HCEC 1CT (cell line): Measurements from ENCODE around the gene MIEF1.

ENCODE experiments used
- DNase-seq: peaks from one replicate; pipeline ENCODE4 v3.0.0-alpha.2; 2017

Gene MIEF1

DNA sequence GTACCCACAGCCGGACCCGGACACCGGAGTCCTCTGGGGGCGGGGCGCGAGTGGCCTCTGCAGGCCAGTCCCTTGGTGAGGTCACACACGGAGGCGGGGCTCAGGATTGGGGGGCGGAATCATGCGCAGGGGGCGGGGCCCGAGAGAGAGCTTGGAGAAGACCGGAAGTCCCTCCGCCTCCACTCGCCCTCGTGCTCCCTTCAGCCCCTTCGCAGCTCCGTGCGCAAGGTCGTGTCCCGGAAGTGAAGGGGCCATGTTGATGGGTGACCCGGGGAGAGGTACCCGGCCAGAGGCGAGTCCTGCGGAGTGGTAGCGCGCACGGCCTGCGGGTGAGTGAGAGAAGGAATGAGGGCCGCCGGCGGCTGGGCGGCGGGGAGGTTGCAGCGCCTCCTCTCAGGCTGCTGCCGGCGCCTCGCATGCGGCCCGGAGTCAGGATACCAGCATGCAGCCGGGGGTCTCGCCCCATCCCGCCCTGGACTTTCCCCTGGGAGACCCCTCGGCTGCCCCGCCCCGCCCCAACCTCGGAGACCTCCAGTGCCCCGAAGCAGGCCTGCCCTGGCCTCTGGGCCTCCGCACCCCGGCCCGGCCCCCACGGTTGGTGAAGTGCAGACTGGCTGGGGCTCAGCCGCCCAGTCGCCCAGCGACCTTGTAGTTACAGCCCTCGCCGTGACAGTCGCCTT is at the start of gene MIEF1:
Gene MIEF1, plus strand, starts transcription at position 182 of the 680 bp plus-strand sequence. CDS start 9,005 bp downstream, outside the sequence.
- DNase-seq: peak; percentile 100

DNA sequence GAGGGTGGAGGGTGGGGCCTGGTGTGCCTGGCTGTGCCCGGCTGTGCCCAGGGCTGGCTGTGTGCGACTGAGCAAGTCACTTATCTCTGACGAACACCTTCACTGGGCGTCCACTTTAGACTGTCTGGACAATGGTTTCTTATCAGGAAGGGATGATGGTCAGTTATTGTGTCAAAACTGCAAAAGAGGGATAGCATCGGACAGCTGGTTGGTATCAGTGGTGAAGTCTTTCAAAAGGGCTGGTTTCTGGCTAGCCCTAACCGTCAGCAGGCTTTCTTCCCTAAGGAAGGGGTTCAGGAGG is 49.4 kb upstream of the MIEF1 start:
- DNase-seq: no peak

DNA sequence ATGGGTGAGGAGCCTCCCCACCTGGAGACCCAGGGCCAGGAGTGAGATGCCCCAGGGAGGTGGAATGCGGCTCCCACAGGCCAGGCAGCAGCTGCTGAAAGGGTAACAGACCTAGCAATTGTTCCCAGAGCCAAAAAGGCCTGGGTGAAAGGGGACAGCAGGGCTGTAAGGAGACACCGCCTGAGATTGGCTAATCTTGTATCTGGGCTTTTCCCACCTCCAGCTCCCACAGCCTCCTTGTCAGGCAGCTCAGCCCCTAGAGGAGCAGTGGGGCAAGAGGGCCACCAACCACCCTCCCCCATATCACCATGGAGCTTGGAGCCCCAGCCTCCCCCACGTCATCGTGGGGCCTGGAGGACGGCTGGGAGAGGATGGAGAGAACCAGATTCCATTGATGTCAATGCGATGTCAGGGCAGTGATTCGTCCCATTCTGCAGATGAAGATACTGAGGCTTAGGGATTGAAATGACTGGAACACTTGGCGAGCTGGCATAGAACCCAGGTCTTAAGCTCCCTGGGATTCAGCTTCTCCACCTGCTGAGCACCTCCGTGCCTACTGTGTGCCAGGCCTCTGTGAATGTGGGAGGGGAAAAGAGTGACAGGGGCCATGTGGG is 48.2 kb upstream of the MIEF1 start:
- no peak for DNase-seq

DNA sequence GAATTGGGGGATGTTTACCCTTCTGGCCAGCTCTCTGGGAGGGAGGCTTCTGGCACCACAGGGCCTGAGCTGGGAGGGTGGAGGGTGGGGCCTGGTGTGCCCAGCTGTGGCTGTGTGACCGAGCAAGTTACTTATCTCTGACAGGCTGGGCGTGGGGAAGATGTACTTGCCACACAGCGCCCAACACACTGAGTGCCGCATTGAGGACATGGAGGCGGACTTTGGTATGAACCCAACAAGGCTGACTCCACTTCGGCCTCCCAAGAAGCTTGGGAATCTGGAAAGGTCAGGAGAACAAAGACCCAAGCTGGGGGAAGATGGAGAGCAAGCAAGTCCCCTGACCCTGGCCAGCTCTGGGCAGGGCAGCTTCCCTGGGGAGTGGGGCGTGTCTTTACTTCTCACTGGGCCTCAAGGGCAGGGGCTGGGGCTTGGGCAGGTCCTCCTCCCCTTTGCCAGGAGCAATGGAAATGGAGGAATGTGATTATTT is 47.7 kb upstream of the MIEF1 start:
- DNase-seq: no peak

DNA sequence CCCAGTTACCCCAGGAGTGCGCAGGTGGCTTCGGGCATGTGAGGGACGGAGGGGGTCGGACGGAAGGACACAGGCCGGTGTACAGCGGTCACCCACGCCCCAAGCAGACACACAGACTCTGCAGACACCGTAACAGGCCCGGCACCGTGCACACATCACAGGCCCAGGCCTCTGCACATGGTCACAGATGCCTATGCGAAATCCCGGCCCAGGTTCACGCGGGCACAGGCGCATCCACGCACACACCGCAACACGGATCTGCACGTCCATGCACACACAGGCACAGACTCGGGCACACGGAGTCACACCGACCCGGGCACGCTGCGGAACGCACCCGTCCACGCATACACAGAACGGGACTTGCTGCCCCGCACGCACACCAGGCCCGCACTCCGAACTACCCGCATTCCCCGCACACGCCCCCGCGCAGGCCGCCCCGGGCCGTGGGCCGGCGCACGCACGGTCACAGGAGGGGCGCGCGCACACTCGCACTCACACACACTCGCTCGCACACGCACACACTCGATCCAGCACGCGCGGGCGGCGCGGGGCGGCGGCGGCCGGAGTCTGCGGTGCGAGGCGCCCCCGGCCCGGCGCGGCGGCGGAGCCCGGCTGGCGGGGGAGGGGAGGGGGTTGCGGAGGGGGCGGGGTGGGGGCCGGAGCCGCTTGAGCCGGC is 45.4 kb upstream of the MIEF1 start, which contains the start of gene MGAT3:
Gene MGAT3, plus strand, starts transcription at position 491 of the 676 bp plus-strand sequence. CDS start 30,336 bp downstream, outside the sequence.
- DNase-seq: no peak

DNA sequence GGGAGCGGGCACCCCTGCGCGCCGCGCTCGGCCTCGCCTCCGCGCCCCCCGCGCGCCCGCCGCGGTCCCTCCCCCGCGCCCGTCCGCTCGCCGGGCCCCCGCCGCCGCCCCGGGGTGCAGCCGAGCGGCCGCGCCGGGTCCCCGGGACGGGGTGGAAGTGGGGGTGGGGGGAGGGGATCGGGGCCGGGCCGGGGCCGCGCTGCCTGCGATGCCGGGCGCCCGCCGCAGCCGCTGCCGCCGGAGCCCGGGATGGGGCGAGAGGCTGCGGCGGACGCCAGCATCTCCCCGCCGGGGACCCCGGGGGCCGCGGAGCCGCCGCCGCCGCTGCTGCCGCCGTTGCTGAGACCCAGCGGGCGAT is 44.9 kb upstream of the MIEF1 start:
- DNase-seq: no peak

DNA sequence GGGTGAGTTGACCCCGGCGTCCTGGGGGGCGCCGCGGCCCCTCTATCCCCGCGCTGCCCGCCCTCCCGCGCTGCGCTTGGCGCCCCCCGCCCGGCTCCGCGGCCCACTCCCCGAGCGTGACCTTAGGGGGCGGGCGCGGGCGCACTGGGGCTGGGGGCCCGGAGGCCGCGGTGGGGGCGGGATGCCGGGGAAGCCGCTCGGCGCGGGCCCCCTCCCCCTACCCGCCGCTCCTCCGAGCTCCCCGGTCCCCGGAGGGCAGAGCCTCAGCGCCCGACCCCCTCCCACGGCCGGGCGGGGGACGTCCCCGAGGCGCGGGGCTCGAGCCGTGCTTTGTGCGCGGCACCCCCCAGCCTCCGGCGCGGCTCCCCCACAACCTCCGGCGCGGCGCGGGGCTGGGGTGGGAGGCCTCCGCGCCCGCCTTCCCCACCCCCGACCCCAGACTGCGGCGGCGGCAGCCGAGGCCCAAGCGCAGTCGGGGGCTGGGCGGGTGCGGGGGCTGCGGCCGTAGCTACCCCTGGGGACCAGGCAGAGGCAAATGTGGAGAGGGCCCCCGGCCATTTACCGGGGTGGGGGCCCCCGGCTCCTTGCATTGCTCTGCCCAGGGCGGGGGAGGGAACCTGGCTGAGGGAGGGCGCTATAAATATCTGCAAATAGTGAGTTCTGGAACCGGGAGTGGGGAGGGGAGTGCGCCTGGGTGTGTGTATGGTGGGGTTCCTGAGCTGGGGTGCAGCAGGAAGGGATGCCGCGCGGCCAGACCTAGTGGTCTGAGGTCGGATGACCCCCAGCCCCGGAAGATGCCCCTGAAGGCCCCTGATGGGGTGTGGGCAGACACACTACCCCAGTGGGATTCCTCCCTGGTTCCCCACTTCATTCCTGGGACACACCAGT is 44.3 kb upstream of the MIEF1 start:
- no peak for DNase-seq

DNA sequence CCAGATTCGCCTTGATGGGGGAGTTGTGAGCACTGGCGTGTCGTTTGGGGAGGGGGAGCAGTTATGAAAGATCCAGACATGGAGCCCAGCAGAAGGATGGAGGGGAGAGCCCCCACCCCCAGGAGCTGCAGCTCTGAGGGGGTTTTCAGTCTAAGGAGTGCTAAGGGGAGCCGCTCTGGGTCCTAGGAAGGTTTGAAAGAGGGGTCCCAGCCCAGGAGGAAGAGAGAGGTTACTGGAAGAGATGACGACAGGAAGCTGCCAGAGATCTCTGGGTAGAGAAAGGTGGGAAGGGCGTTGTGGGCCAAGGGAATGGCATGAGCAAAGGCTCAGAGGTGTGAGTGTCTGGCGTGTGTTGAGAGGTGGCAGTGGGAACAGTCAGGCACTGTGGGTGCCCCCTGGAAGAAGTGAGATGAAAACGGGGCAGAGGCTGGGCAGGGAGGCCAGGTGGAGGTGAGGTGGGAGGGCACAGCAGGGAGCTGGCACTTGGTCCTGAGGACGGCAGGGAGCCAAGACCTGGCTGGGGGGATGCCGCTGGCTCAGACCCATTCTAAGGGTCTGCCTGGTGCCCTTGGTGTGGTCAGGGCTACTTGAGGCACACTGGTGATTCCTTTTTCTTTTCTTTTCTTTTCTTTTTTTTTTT is 43.5 kb upstream of the MIEF1 start:
- no peak for DNase-seq

DNA sequence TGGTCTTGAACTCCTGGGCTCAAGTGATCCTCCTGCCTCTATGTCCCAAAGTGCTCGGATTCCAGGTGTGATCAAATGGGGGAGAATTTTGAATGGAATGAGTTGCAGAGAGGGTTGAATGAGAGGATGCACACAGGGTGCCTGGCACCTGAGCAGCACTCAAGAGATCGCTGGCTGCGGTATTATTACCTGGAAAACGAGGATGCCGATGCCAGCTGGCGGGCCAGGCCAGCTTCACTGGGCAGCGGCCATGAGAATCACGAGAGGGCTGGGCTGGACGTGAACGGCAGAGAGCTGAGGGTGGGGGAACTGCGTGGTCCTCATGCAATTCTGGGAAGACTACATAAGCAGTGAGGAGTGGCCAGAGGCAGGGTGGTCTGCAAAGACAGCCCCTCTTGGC is 42.4 kb upstream of the MIEF1 start:
- no peak for DNase-seq

DNA sequence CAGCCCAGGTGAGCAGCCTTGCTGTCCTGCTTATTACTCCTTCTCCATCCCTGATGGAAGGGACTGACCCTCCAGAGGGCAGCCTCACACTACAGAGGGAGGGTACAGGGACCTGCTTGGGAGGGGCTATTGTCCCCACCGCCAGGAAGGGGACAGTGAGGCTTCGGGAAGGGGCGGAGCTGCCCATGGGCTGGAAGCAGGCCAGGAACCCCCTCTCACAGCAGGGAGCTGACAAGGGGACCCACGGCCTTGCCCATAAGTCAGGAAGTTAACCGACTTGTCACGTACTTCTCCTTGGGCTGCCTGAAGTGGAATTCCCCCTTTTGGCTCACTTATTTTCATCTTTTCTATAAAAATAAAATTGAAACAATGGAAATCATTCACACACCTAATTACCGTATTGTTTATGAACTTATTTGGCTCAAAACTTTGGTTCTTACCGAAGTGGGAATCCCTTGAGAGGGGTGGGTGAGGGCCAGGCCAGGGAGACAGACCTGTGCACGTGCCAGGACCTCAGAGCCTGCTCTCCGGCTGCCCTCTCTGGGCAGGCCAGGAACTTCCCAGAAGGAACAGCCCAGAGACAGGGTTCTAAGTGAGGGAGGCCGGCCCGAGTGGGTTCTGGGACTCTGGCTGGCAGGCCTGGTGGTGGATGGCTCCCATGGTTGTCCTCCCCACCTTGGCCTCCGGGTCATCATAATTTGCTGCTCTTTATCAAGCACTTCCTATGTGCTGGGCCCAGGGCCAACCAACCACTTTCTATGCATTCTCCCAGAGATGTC is 39.5 kb upstream of the MIEF1 start:
- DNase-seq: no peak

DNA sequence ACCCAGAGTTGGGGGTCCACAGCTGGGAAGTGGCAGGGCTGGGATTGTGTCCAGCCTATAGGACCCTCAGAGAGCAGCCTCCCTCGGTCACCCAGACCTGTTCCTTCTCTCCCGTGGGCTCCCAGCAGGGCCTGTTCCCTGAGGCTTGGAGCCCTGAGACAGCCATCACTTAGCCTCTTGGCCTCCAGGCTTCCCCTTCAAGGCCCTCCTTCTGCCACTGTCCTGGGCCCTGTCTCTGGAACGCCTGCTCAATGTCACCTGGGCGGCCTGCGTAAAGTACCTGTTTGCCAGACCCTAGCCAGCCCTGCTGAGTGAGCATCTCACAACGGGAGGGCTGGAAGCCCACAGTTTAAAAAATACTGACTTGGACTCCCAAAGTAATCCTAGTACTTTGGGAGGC is 38.8 kb upstream of the MIEF1 start:
- DNase-seq: no peak

DNA sequence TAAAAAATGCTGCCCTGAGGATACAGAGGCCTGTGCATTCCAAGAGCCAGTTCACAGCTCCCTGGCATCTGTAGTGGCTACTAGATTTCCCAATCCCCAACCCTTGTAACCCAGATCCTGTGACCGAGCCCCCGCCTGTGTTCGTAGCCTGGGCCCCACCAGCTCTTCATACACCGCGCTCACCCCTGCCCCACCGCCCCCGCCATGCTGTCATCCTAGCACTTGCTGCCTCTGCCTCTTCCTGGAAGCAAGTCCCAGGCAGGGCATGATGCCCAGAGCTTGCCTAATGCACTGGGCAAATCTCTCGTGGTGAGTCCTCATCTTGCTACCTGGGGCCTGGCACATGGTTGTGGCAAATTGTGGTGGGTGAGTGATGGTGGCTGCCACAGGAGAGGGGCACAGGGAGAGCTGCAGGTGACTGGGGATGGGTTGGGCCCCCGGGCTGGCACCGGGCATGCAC is 38.1 kb upstream of the MIEF1 start:
- DNase-seq: no peak

DNA sequence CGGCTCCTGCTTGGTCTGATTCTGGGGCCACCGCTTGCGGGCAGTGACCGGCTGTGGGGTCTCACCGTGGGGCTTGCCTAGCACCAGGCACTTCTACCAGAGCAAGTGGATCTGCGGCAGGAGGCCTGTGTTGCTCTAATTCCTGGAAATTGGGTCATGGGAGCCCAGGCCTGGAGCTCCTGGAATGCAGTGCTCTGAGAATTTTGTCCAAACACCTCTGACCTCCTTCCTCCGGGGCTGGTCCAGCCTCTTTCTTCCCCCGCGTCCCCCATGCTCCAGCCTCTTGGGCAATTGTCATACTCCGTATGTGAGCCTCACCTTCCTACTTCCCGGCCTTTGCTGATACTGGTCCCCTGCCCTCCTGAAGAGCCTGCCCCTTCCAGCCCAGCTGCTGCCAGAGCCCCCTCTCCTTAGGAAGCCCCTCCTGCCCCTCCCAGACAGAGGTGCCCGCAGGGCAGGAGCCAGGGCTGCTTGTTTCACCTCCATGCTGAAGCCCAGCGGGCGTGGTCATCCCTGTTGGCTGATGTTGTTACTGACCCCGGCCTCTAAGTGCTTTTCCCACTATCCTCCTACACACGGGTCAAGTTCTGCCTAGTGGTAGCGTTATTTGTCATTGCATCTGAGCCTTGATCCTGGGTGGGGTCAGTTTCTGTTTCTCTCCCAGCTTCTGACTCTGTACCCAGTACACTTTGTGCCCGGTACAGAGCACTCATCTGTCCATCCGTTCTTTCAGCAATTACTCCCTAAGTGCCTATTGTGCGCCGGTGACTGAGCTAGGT is 35.7 kb upstream of the MIEF1 start:
- DNase-seq: no peak

DNA sequence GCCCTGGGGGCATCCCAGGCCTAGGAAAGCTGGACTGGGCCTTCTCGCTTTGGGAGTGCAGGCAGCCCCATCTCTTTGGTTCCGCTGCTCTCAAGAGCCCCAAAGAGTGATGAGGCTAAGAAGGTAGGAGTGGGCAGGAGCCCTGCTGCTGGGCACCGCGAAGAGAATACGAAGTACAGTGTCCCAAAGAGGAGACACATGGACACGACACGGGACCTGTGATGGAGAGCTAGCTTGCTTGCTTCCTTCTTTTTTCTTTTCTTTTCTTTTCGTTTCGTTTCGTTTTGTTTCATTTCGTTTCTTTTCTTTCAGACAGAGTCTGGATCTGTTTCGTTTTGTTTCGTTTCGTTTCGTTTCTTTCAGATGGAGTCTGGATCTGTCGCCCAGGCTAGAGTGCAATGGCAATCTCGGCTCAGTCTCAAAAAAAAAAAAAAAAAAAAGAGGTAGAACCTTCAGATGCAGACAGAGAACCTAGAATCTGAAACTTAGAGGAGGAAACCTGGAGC is 34.6 kb upstream of the MIEF1 start:
- no peak for DNase-seq

DNA sequence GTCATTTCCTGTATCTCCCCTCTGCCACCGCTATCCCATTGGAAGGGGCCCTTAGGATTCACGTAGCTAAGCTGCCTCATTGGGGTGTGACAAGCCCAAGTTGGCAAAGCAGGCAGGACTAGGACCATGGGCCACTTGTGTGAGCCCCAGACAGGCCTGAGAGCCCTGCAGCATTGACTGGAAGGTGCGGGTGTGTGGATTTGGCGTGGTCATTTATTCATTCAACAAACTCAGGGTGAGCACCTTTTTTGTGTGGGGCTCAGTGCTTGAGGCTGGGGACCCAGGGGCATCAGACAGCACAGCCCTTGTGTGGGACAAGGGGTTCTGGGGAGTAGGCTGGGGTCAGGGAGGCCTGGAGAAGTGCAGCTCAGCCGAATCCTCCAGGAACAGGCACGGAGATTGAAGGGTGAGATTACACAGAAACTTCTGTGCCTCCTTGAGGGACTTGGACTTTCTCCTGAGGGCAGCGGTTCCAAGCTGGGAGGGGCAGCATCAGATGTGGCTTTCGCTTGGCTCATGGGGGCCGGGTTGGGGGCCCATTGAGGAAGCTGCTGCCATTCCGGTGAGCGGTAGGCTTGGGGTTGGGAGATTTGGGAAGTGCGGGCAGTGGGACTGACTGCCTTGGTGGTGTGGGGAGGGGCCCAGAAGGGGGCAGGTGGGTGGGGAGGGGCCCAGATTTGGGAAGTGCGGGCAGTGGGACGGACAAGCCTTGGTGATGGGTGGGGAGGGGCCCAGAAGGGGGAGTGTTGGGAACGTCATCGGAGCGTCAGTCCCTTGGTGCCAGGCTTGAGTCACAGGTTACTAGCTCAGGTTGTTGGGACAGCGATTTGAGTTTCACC is 33.4 kb upstream of the MIEF1 start:
- DNase-seq: no peak

DNA sequence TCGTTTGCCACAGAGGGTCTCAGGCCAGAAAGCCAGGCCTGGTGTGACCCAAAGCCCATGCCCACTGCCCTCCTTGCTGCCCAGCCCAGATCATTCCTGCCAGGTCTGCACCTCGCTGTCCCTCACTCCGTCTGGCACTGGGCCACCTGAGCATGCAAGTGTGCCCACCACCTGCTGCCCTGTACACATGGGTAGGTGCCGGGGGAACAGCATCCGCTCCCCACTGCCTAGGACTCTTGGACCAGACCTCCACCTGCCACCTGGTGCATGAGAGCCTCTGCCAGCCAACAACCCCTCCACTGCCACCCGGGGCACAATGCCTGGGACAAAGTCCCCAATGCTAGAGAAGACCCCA is 32.8 kb upstream of the MIEF1 start:
- no peak for DNase-seq

DNA sequence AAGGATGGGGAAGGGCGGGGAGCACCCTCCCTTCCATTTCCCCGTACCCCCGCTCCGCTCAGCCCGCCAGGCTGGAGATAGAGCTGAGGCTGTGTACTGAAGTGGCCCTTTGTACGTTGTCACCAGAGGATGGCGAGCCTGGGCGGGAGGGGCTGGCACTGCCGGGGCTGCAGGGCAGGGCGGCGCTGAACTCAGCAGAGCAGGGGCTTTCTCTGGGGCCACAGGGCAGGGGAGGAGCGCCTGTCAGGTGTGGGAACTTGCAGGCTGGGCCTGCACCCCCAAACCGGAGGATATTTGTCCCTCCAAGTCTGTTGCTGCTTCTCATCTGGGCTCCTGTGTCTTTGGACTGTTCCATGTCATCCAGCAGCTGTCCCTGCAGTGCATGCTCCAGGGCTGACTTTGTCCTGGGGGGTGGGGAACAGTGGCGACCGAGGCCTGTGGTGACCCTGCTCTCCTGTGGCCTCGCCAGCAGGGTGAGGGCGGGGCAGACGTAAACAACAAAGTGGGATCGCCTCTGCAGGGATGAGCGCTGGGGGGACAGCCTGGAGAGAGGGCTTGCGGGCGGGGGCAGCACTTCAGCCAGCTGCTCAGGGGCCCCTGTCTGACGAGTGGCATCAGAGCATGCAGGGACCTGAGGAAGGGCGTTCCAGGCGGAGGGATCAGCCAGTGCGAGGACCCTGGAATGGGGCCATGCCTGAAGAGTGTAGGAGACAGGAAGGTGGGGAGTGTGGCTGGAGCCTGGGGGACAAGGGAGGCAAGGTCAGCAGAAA is 32.2 kb upstream of the MIEF1 start:
- no peak for DNase-seq

DNA sequence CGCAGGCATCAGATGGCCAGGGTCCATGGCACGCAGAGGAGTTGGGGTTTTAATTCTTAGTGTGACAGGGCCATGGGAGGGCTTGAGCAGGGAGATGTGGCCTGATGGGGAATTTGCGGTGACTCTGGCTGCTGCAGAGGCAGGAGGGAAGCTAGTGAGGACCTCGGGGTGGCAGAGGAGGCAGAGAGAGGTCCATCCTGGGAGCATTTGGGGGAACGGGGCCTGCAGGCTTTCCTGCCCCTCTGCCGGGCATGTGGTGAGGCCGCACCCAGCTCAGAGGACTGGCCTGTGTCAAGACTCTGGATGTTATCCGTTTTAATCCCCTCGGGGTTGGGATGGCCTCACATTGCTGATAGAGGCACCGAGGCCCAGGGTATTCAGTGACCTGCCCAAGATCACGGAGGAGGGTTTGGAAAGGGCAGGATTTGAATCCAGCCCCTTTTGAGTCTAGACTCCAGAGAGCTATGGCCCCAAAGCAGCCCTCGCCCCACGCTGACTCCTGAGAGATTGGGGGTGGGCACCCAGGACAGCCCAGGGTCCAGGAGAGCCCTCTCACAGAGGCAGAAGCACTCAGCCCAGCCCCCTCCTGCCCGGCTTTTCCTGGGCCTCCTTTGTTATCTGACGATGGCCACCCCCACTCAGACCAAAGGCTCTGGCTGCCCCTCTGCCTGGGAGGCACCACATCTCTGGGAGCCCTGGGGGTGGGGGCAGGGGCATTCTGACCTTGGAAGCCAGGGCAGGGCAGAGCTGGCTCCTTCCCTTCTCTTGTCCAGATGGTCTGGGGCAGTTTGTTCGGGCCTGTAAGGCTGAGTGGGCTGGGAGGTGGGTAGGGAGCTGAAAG is 31.4 kb upstream of the MIEF1 start:
- DNase-seq: no peak
